HG03064 (cell line): ENCODE measurements around the gene TMEM132D.

Experiments
- ATAC-seq: cut with Tn5 transposase; IDR thresholded peaks from one replicate; pipeline ENCODE4 v1.9.1; 2021; ENCODE audit warnings: low read depth; ENCODE audit not compliant: unreplicated experiment

The TMEM132D gene

GRCh38 chr12:129827102-129827865, 76.5 kb downstream of the TMEM132D start:
- no peak for ATAC-seq

- no peak for ATAC-seq
These were observed 77.6 kb downstream of the TMEM132D start for GRCh38 chr12:129826273-129826672.

- ATAC-seq: no peak
These were observed 78.5 kb downstream of the TMEM132D start for GRCh38 chr12:129825316-129825715.

- no peak for ATAC-seq
These were observed 81.9 kb downstream of the TMEM132D start for GRCh38 chr12:129821964-129822363.

- no peak for ATAC-seq
These were observed 84.4 kb downstream of the TMEM132D start for GRCh38 chr12:129819391-129819790.

GRCh38 chr12:129815846-129816245, 88.0 kb downstream of the TMEM132D start:
- no peak for ATAC-seq

- ATAC-seq: no peak
These were observed 91.9 kb downstream of the TMEM132D start for GRCh38 chr12:129811963-129812362.

GRCh38 chr12:129807136-129807535, 96.7 kb downstream of the TMEM132D start:
- no peak for ATAC-seq

GRCh38 chr12:129791396-129791795, 112.4 kb downstream of the TMEM132D start:
- ATAC-seq: no peak

- no peak for ATAC-seq
These were observed 112.9 kb downstream of the TMEM132D start for GRCh38 chr12:129790930-129791329.

- no peak for ATAC-seq
These were observed 113.5 kb downstream of the TMEM132D start for GRCh38 chr12:129790331-129790730.

- no peak for ATAC-seq
These were observed 113.9 kb downstream of the TMEM132D start for GRCh38 chr12:129789921-129790320.

GRCh38 chr12:129788506-129789084, 115.2 kb downstream of the TMEM132D start:
- ATAC-seq: no peak

- ATAC-seq: no peak
These were observed 123.8 kb downstream of the TMEM132D start for GRCh38 chr12:129779989-129780388.

GRCh38 chr12:129779033-129779432, 124.8 kb downstream of the TMEM132D start:
- no peak for ATAC-seq

GRCh38 chr12:129776977-129777667, 126.7 kb downstream of the TMEM132D start:
- no peak for ATAC-seq

GRCh38 chr12:129772501-129773493, 131.0 kb downstream of the TMEM132D start:
- ATAC-seq: no peak

GRCh38 chr12:129771238-129771637, 132.6 kb downstream of the TMEM132D start:
- ATAC-seq: no peak

GRCh38 chr12:129765719-129766118, 138.1 kb downstream of the TMEM132D start:
- ATAC-seq: no peak

GRCh38 chr12:129762436-129762835, 141.4 kb downstream of the TMEM132D start:
- no peak for ATAC-seq
